NCI-H1694 (cell line): Measurements from ENCODE around the gene GAL3ST3.
"Not testable (repeated sequence)": the region's sequence is repeated elsewhere in the genome, so short reads cannot be mapped to it uniquely, and the experiment has no call there.

Experiments used
- DNase-seq: peaks from one replicate; lab custom pipeline; 2025; lab: John Stamatoyannopoulos, UW

Gene GAL3ST3

DNA sequence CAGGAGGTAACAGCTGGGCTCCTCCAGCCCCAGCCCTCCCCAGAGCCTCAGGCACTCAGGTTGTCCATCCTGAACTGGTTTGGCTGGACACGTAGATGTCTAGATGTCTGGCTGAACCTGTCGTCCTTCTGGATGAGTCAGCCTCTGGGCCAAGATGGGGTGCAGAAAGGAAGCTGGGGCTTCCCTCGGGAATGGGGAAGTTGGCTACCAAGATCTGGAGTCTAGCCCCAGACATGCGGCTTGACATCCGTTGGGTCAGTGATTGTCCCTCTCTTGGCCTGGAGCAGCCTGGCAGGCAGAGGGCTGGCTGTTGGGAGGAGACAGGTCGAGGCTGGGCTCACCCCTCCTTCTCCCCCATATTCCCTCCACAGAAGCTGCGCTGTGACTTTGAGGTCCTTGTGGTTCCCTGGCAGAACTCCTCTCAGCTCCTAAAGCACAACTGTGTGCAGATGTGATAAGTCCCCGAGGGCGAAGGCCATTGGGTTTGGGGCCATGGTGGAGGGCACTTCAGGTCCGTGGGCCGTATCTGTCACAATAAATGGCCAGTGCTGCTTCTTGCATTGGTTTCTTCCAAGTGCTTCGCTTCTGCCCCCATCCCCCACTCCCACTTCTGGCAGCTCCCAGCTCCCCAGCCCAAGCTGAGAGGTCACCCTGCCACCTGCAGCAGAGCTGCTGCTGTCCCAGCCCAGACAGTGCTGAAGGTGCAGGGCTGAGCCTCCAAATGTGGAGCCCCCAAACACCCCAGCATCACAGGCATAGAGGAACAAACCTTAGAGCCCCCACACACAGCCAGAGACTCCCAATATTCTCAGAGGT lies 35.8 kb downstream of the GAL3ST3 start:
- no peak for DNase-seq

DNA sequence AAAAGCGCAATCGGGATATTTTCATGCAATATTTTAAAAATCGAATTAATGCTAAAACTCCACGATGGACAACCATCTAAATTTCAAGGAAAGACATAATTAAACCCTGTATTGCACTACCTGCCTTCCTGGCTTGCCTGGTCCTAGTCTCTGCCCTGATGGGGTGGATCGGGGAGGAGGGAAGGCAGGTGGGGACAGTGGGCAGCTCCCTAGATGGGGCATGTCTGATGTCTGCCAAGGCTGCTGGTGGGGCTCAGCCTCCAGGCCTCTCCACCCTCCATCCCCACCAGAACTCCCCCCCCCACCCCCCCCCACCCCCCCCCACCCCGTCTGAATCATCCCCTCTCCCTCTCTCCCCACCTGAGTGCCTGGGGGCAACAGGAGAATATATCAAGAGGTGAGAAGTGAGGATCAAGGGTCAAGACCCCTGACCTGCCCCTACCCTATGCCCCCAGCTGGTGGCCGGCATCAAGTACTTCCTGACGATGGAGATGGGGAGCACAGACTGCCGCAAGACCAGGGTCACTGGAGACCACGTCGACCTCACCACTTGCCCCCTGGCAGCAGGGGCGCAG lies 36.5 kb downstream of the GAL3ST3 start:
- DNase-seq = no peak

GRCh38 chr11:66011785-66012303 lies 37.1 kb downstream of the GAL3ST3 start, which contains the start of gene CST6:
Gene CST6 (plus strand): TSS chr11:66012008. CDS start chr11:66012045, 37 bp downstream.
- no peak for DNase-seq

- no peak for DNase-seq
Measured at GRCh38 chr11:66011239-66011784, 37.6 kb downstream of the GAL3ST3 start.

GRCh38 chr11:66010036-66010435 lies 38.9 kb downstream of the GAL3ST3 start:
- not testable (repeated sequence) for DNase-seq

GRCh38 chr11:66008468-66009101 lies 40.4 kb downstream of the GAL3ST3 start:
- DNase-seq = peak; percentile 1

- DNase-seq = no peak
Measured at GRCh38 chr11:66008095-66008467, 40.9 kb downstream of the GAL3ST3 start.

- DNase-seq = no peak
Measured at GRCh38 chr11:66007201-66007634, 41.7 kb downstream of the GAL3ST3 start.

GRCh38 chr11:66006891-66007176 lies 42.1 kb downstream of the GAL3ST3 start:
- no peak for DNase-seq

GRCh38 chr11:66006134-66006890 lies 42.6 kb downstream of the GAL3ST3 start:
- DNase-seq = no peak

DNA sequence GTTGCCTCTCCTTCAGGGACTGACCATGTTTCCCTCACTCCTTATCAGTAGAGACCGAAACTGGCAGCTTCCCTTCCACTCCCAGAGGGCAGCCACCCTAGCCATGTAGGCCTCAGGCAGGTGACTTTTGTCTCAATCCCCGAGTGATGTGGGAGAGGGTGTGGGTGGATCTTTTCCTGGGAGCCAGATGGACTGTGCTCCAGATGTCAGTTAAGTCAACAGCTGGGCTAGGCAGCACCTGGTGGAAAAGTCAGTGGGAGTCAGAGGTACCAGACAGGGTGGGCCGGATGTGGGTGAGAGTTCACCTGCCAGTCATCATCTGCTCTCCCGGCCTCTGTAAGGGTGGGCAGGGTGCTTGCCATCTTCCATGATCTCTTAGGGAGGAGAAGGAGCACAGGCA lies 44.8 kb downstream of the GAL3ST3 start:
- DNase-seq = no peak

DNA sequence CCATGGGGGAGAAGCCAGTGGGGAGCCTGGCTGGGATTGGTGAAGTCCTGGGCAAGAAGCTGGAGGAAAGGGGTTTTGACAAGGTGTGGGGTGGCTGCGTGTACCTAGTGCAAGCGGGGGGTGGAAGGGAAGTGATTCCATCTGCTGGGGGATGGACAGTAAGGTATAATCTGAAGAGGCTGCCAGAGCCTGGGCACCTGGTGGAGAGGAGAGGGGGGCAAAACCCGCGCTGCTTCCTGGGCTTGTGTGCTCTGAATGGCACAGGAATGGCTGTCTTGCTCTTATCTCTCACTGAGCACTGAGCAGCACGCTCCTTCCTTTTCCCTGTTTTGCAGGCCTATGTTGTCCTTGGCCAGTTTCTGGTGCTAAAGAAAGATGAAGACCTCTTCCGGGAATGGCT lies 45.7 kb downstream of the GAL3ST3 start:
- DNase-seq = no peak

DNA sequence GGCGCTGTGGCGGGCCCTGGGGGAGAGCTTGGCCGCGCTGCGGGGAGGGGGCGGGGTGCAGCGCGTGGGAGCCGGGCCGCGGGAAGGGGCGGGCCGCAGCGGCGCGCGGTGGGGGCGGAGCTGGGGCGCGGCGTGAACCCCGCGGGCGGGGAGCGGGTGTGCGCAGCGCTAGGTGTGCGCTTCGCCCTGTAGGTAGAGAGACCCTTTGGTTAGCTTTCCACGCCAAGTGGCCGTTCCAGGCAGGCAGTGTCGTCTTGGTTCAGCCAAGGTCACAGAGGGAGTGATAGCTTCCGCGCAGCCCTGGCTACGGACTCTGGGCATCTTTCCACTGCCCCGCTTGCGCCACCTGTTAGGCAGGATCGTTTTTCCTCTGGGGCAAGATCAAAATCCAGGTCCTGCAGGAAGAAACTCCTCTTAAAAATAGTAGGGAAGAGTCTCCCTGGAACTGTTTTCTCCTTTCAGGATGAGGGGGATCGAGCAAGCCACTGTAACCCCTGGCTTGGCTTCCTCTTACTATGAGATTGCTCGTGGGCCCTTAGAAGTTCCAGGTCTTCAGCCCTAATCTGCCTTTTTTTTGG lies 46.2 kb downstream of the GAL3ST3 start:
- DNase-seq = no peak

- peak; percentile 84 for DNase-seq
Measured at GRCh38 chr11:66001942-66002647, 46.9 kb downstream of the GAL3ST3 start, which contains the start of the genes BANF1 and EIF1AD. Gene BANF1 (plus strand): TSS chr11:66002503. CDS start chr11:66003251, 748 bp downstream. Gene EIF1AD (minus strand): TSS chr11:66002157. CDS start chr11:66000389, 1,768 bp downstream.

- DNase-seq = no peak
Measured at GRCh38 chr11:65997286-65997685, 51.7 kb downstream of the GAL3ST3 start.

DNA sequence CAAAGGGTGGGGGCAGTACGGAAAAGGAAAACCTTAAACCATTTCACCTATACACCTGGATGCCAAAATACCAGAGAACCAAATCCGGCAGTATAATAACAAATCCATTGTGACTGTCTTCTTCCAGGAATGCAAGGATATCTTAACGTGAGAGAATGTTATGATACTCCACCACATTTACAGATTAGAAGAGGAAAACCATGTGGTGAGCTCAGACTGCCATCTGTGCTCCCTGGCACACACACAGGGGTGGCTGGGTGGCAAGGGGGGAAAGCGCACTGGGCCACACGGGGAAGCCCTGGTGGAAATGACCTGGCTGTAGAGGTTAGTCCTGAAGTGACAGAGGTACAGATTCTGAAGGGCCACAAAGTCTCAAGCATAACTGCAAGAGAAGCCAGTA lies 56.9 kb downstream of the GAL3ST3 start:
- peak; percentile 13 for DNase-seq
